Astrocyte (in vitro differentiated cells and primary cell): ENCODE results near the gene CCNH. TPM values are rescaled to one million over a fixed set of nuclear protein-coding genes. Genes with fewer than 3 reads are reported as not detected.

Experiments
- DNase-seq: peaks from one replicate; pipeline ENCODE4 v3.0.0-alpha.2; 2010; ENCODE audit warnings: low read depth
- FAIRE-seq: peaks from 2 replicates; lab custom pipeline; 2011; peaks lifted over from hg19 to GRCh38; lab: Jason Lieb, UNC
- H2AFZ ChIP-seq: 2 replicates; pipeline ENCODE4 v1.6.0; 2012; ENCODE audit warnings: low read depth, low read length, inconsistent platforms
- H3K27ac ChIP-seq: 2 replicates; pipeline ENCODE4 v1.5.1; 2011; ENCODE audit warnings: low read depth, low read length, inconsistent platforms
- H3K27me3 ChIP-seq: 2 replicates; pipeline ENCODE4 v1.6.0; 2011; ENCODE audit warnings: low read length, inconsistent platforms; ENCODE audit not compliant: insufficient read depth
- H3K36me3 ChIP-seq: 2 replicates; pipeline ENCODE4 v1.5.1; 2011; ENCODE audit warnings: low read length, inconsistent platforms; ENCODE audit not compliant: insufficient read depth
- H3K4me1 ChIP-seq: 2 replicates; pipeline ENCODE4 v1.5.1; 2011; ENCODE audit warnings: low read length, inconsistent platforms; ENCODE audit not compliant: insufficient read depth
- H3K4me2 ChIP-seq: 2 replicates; pipeline ENCODE4 v1.6.0; 2012; ENCODE audit warnings: low read length, inconsistent platforms
- H3K4me3 ChIP-seq: 2 replicates; pipeline ENCODE4 v1.5.1; 2011; ENCODE audit warnings: low read depth, mild to moderate bottlenecking, low read length, inconsistent platforms; ENCODE audit not compliant: insufficient read depth
- H3K79me2 ChIP-seq: 2 replicates; pipeline ENCODE4 v1.6.0; 2012; ENCODE audit warnings: mild to moderate bottlenecking, low read length, inconsistent platforms; ENCODE audit not compliant: insufficient read depth
- H3K9ac ChIP-seq: 2 replicates; pipeline ENCODE4 v1.6.0; 2012; ENCODE audit warnings: mild to moderate bottlenecking, low read length, inconsistent platforms
- H3K9me3 ChIP-seq: 2 replicates; pipeline ENCODE4 v1.5.1; 2012; ENCODE audit warnings: low read depth, mild to moderate bottlenecking, low read length, inconsistent platforms; ENCODE audit not compliant: insufficient read depth
- H4K20me1 ChIP-seq: 2 replicates; pipeline ENCODE4 v1.6.0; 2012; ENCODE audit warnings: low read length, inconsistent platforms; ENCODE audit not compliant: insufficient read depth
- H3K27ac Mint-ChIP-seq: one replicate; pipeline ENCODE4 v1.8.0; 2021; ENCODE audit warnings: mild to moderate bottlenecking, mixed read lengths; ENCODE audit not compliant: unreplicated experiment
- H3K27me3 Mint-ChIP-seq: one replicate; pipeline ENCODE4 v1.8.0; 2021; ENCODE audit warnings: low read depth, mixed read lengths; ENCODE audit not compliant: unreplicated experiment
- H3K36me3 Mint-ChIP-seq: one replicate; pipeline ENCODE4 v1.8.0; 2021; ENCODE audit warnings: low read depth, mixed read lengths; ENCODE audit not compliant: unreplicated experiment
- H3K4me1 Mint-ChIP-seq: one replicate; pipeline ENCODE4 v1.8.0; 2021; ENCODE audit warnings: low read depth, mixed read lengths; ENCODE audit not compliant: unreplicated experiment
- H3K4me3 Mint-ChIP-seq: one replicate; pipeline ENCODE4 v1.8.0; 2021; ENCODE audit warnings: mild to moderate bottlenecking, moderate library complexity, mixed read lengths; ENCODE audit not compliant: unreplicated experiment
- H3K9me3 Mint-ChIP-seq: one replicate; pipeline ENCODE4 v1.8.0; 2021; ENCODE audit warnings: mild to moderate bottlenecking, mixed read lengths; ENCODE audit not compliant: unreplicated experiment
- EZH2 ChIP-seq: IDR thresholded peaks from 2 replicates; pipeline ENCODE4 v1.6.1; 2012; ENCODE audit warnings: mild to moderate bottlenecking, low read length, inconsistent platforms; ENCODE audit not compliant: insufficient read depth
- total RNA-seq: library from RNA; stranded (reverse); gene quantifications from 2 replicates; pipeline ENCODE4 v1.2.1, GENCODE V29; 2021
- TF ChIP-seq, protein P1 (sequence below): IDR thresholded peaks from 2 replicates; pipeline ENCODE4 v1.5.1; 2011; ENCODE audit warnings: low read depth, mild to moderate bottlenecking, inconsistent platforms, low read length, moderate library complexity; ENCODE audit not compliant: insufficient read depth

CCNH gene
- total RNA-seq, 1 donor from 2014 or later = 30.5 TPM

GRCh38 chr5:87390576-87391199, 22.0 kb downstream of the CCNH start:
- peaks cover 5% of the 10 kb centered on the region for H3K36me3 Mint-ChIP-seq
- H3K27me3 Mint-ChIP-seq = no peaks in the 10 kb centered on the region

GRCh38 chr5:87390075-87390474, 22.7 kb downstream of the CCNH start:
- peaks cover 5% of the 10 kb centered on the region for H3K36me3 Mint-ChIP-seq
- Histone ChIP-seq H3K4me3 (no peak overlapping the region), H3K9ac (no peak overlapping the region), H2AFZ (no peak overlapping the region), H3K27me3 (no peaks in the 10 kb centered on the region), H3K4me1 (peaks cover 30% of the 10 kb centered on the region), H3K79me2 (peaks cover 8% of the 10 kb centered on the region), H3K4me2 (no peak overlapping the region), H3K36me3 (peaks cover 71% of the 10 kb centered on the region), H3K9me3 (no peaks in the 10 kb centered on the region), H4K20me1 (no peaks in the 10 kb centered on the region), H3K27ac (peak overlapping the region; percentile 5)
- peaks cover 36% of the 10 kb centered on the region for H3K4me1 Mint-ChIP-seq
- no peaks in the 10 kb centered on the region for H3K9me3 Mint-ChIP-seq
- H3K4me3 Mint-ChIP-seq = no peak overlapping the region
- DNase-seq = no peak
- H3K27ac Mint-ChIP-seq = no peak overlapping the region
- TF ChIP-seq EZH2 = no peak
- TF ChIP-seq, protein P1, sequence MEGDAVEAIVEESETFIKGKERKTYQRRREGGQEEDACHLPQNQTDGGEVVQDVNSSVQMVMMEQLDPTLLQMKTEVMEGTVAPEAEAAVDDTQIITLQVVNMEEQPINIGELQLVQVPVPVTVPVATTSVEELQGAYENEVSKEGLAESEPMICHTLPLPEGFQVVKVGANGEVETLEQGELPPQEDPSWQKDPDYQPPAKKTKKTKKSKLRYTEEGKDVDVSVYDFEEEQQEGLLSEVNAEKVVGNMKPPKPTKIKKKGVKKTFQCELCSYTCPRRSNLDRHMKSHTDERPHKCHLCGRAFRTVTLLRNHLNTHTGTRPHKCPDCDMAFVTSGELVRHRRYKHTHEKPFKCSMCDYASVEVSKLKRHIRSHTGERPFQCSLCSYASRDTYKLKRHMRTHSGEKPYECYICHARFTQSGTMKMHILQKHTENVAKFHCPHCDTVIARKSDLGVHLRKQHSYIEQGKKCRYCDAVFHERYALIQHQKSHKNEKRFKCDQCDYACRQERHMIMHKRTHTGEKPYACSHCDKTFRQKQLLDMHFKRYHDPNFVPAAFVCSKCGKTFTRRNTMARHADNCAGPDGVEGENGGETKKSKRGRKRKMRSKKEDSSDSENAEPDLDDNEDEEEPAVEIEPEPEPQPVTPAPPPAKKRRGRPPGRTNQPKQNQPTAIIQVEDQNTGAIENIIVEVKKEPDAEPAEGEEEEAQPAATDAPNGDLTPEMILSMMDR = no peak
- FAIRE-seq = no peak
- H3K27me3 Mint-ChIP-seq = no peaks in the 10 kb centered on the region

More at GRCh38 chr5:87390576-87391199, 22.0 kb downstream of the CCNH start:
- DNase-seq = peak; percentile 38
- Mint-ChIP-seq H3K4me1 (peaks cover 36% of the 10 kb centered on the region), H3K4me3 (no peak overlapping the region), H3K27ac (no peak overlapping the region), H3K9me3 (no peaks in the 10 kb centered on the region)
- H3K27me3 ChIP-seq = no peaks in the 10 kb centered on the region
- no peak for FAIRE-seq
- H2AFZ ChIP-seq = no peak overlapping the region
- peaks cover 71% of the 10 kb centered on the region for H3K36me3 ChIP-seq
- H3K79me2 ChIP-seq = peaks cover 11% of the 10 kb centered on the region
- H3K9me3 ChIP-seq = no peaks in the 10 kb centered on the region
- no peak overlapping the region for H3K9ac ChIP-seq
- H3K4me3 ChIP-seq = no peak overlapping the region
- no peaks in the 10 kb centered on the region for H4K20me1 ChIP-seq
- no peak overlapping the region for H3K27ac ChIP-seq
- no peak overlapping the region for H3K4me2 ChIP-seq
- no peak for TF ChIP-seq EZH2
- TF ChIP-seq, protein P1 = no peak
- H3K4me1 ChIP-seq = peaks cover 30% of the 10 kb centered on the region
